HG03457 (cell line): Measurements from ENCODE around the gene OSBPL9.
"Not testable (repeated sequence)": the region's sequence is repeated elsewhere in the genome, so short reads cannot be mapped to it uniquely, and the experiment has no call there.

Experiments used
- ATAC-seq: cut with Tn5 transposase; IDR thresholded peaks from one replicate; pipeline ENCODE4 v1.9.1; 2021; ENCODE audit warnings: moderate number of reproducible peaks; ENCODE audit not compliant: unreplicated experiment

The OSBPL9 gene

GRCh38 chr1:51768971-51769588 is 152.2 kb downstream of the OSBPL9 start:
- ATAC-seq, result no peak

- ATAC-seq, result no peak
Observed at GRCh38 chr1:51776408-51776807, 159.5 kb downstream of the OSBPL9 start.

GRCh38 chr1:51780927-51781326 is 164.0 kb downstream of the OSBPL9 start:
- no peak for ATAC-seq

GRCh38 chr1:51784997-51785421 is 168.1 kb downstream of the OSBPL9 start:
- no peak for ATAC-seq

GRCh38 chr1:51788938-51789337 is 172.0 kb downstream of the OSBPL9 start:
- no peak for ATAC-seq

- no peak for ATAC-seq
Observed at GRCh38 chr1:51789342-51789741, 172.4 kb downstream of the OSBPL9 start.

- ATAC-seq, result no peak
Observed at GRCh38 chr1:51790385-51790784, 173.5 kb downstream of the OSBPL9 start.

GRCh38 chr1:51791888-51792287 is 175.0 kb downstream of the OSBPL9 start:
- no peak for ATAC-seq

- ATAC-seq, result no peak
Observed at GRCh38 chr1:51792864-51793263, 176.0 kb downstream of the OSBPL9 start.

- ATAC-seq, result no peak
Observed at GRCh38 chr1:51794260-51794659, 177.4 kb downstream of the OSBPL9 start.

- ATAC-seq, result no peak
Observed at GRCh38 chr1:51794868-51795267, 178.0 kb downstream of the OSBPL9 start.

GRCh38 chr1:51799372-51799771 is 182.5 kb downstream of the OSBPL9 start:
- no peak for ATAC-seq

GRCh38 chr1:51814513-51814912 is 197.6 kb downstream of the OSBPL9 start:
- ATAC-seq, result no peak

GRCh38 chr1:51818487-51818886 is 201.6 kb downstream of the OSBPL9 start:
- ATAC-seq, result no peak

- not testable (repeated sequence) for ATAC-seq
Observed at GRCh38 chr1:51819021-51819420, 202.1 kb downstream of the OSBPL9 start.

- ATAC-seq, result no peak
Observed at GRCh38 chr1:51819810-51820209, 202.9 kb downstream of the OSBPL9 start.

- ATAC-seq, result no peak
Observed at GRCh38 chr1:51829058-51829457, 212.2 kb downstream of the OSBPL9 start.

GRCh38 chr1:51833700-51834099 is 216.8 kb downstream of the OSBPL9 start:
- no peak for ATAC-seq

GRCh38 chr1:51837243-51837642 is 220.4 kb downstream of the OSBPL9 start:
- no peak for ATAC-seq
